SU-DHL-6 (cell line): ENCODE results near the gene IGFL2.

Experiments
- H2AFZ ChIP-seq: fragments of 200-600 bp; sonication (generic); 2 replicates; pipeline ENCODE4 v1.6.1; 2014; ENCODE audit warnings: low read depth, mild to moderate bottlenecking, moderate library complexity, mixed read lengths, antibody characterized with exemption, low read length; ENCODE audit not compliant: severe bottlenecking
- H3F3A ChIP-seq: fragments of 200-600 bp; shearing (Covaris generic); 2 replicates; pipeline ENCODE4 v1.6.0; 2016; ENCODE audit warnings: antibody characterized with exemption, mild to moderate bottlenecking; ENCODE audit not compliant: insufficient read depth
- H3K27ac ChIP-seq: fragments of 200-600 bp; sonication (generic); 2 replicates; pipeline ENCODE4 v1.5.1; 2016; ENCODE audit warnings: low read depth, mild to moderate bottlenecking, low read length, moderate library complexity, mixed read lengths
- H3K27me3 ChIP-seq: fragments of 200-600 bp; sonication (generic), shearing (Covaris generic); 2 replicates; pipeline ENCODE4 v1.6.0; 2014; ENCODE audit warnings: mild to moderate bottlenecking, low read length
- H3K36me3 ChIP-seq: fragments of 200-600 bp; sonication (generic); 2 replicates; pipeline ENCODE4 v1.6.1; 2014; ENCODE audit warnings: mild to moderate bottlenecking, low read length, mixed read lengths
- H3K4me2 ChIP-seq: fragments of 300-600, 200-600 bp; shearing (Covaris generic), sonication (generic); 2 replicates; pipeline ENCODE4 v1.6.0; 2014; ENCODE audit warnings: low read length, low read depth, mild to moderate bottlenecking; ENCODE audit not compliant: poor library complexity, severe bottlenecking
- H3K4me3 ChIP-seq: fragments of 200-600 bp; sonication (generic); 2 replicates; pipeline ENCODE4 v1.5.1; 2014; ENCODE audit warnings: antibody characterized with exemption, low read length, mild to moderate bottlenecking, mixed read lengths; ENCODE audit not compliant: insufficient read depth, poor library complexity, severe bottlenecking
- H3K79me2 ChIP-seq: fragments of 200-600 bp; sonication (generic); 2 replicates; pipeline ENCODE4 v1.6.1; 2014; ENCODE audit warnings: mild to moderate bottlenecking, low read length, moderate library complexity; ENCODE audit not compliant: insufficient read depth
- H3K9ac ChIP-seq: fragments of 200-600 bp; sonication (generic); 2 replicates; pipeline ENCODE4 v1.7.0; 2014; ENCODE audit warnings: mild to moderate bottlenecking, low read length
- H3K9me2 ChIP-seq: fragments of 200-600 bp; sonication (generic); replicated peaks from 2 replicates; pipeline ENCODE4 v1.6.1; 2014; ENCODE audit warnings: low read length; ENCODE audit not compliant: insufficient read depth
- H3K9me3 ChIP-seq: fragments of 200-600 bp; sonication (generic); 2 replicates; pipeline ENCODE4 v1.6.1; 2014; ENCODE audit warnings: low read length, mixed read lengths; ENCODE audit not compliant: insufficient read depth
- H4K20me1 ChIP-seq: fragments of 200-600 bp; sonication (generic); 2 replicates; pipeline ENCODE4 v1.6.1; 2014; ENCODE audit warnings: low read depth, mild to moderate bottlenecking, antibody characterized with exemption, low read length, moderate library complexity, mixed read lengths
- CTCF ChIP-seq: fragments of 200-600 bp; sonication (generic); IDR thresholded peaks from one replicate; pipeline ENCODE4 v1.5.1; 2017; ENCODE audit warnings: antibody characterized with exemption, mild to moderate bottlenecking, low read length, moderate library complexity; ENCODE audit not compliant: insufficient read depth, poor library complexity, severe bottlenecking
- EZH2phosphoT487 ChIP-seq: fragments of 200-600 bp; sonication (generic), shearing (Covaris generic); conservative IDR thresholded peaks from 2 replicates; pipeline ENCODE4 v1.6.1; 2018; ENCODE audit warnings: mild to moderate bottlenecking, antibody characterized with exemption, low read length, moderate library complexity, mixed read lengths

IGFL2 gene

GRCh38 chr19:46137915-46138473, 10.0 kb upstream of the IGFL2 start:
- H3K27ac ChIP-seq: no peak overlapping the region
- H3K9me3 ChIP-seq: no peaks in the 10 kb centered on the region
- H3K36me3 ChIP-seq: no peaks in the 10 kb centered on the region
- no peak for TF ChIP-seq EZH2phosphoT487
- TF ChIP-seq CTCF: no peak
- H3F3A ChIP-seq: no peaks in the 10 kb centered on the region
- no peaks in the 10 kb centered on the region for H4K20me1 ChIP-seq
- H3K27me3 ChIP-seq: no peaks in the 10 kb centered on the region
- no peak overlapping the region for H3K4me2 ChIP-seq
- no peak overlapping the region for H2AFZ ChIP-seq
- H3K79me2 ChIP-seq: no peaks in the 10 kb centered on the region
- no peak overlapping the region for H3K9ac ChIP-seq
- H3K4me3 ChIP-seq: no peak overlapping the region
- no peaks in the 10 kb centered on the region for H3K9me2 ChIP-seq

GRCh38 chr19:46141421-46141820, 6.6 kb upstream of the IGFL2 start:
- no peak overlapping the region for H2AFZ ChIP-seq

GRCh38 chr19:46142294-46142693, 5.7 kb upstream of the IGFL2 start:
- Histone ChIP-seq H3F3A (no peaks in the 10 kb centered on the region), H3K4me2 (no peak overlapping the region), H3K27ac (no peak overlapping the region), H3K9ac (no peak overlapping the region), H3K9me3 (no peaks in the 10 kb centered on the region), H2AFZ (no peak overlapping the region), H3K36me3 (no peaks in the 10 kb centered on the region), H3K4me3 (no peak overlapping the region), H3K9me2 (no peaks in the 10 kb centered on the region), H3K79me2 (no peaks in the 10 kb centered on the region), H4K20me1 (no peaks in the 10 kb centered on the region), H3K27me3 (no peaks in the 10 kb centered on the region)
- no peak for TF ChIP-seq EZH2phosphoT487
- TF ChIP-seq CTCF: no peak

More at GRCh38 chr19:46141421-46141820, 6.6 kb upstream of the IGFL2 start:
- TF ChIP-seq EZH2phosphoT487 (no peak), CTCF (no peak)
- Histone ChIP-seq H3K4me2 (no peak overlapping the region), H3K9ac (no peak overlapping the region), H3K27me3 (no peaks in the 10 kb centered on the region), H3K36me3 (no peaks in the 10 kb centered on the region), H3K4me3 (no peak overlapping the region), H3K27ac (no peak overlapping the region), H3K79me2 (no peaks in the 10 kb centered on the region), H3K9me2 (no peaks in the 10 kb centered on the region), H3K9me3 (no peaks in the 10 kb centered on the region), H4K20me1 (no peaks in the 10 kb centered on the region), H3F3A (no peaks in the 10 kb centered on the region)
